Left renal cortex interstitium (tissue), 4 donors: Measurements from ENCODE around the gene TUSC7. TPM values are rescaled to one million over a fixed set of nuclear protein-coding genes. Genes with fewer than 3 reads are reported as not detected.

Experiments
- DNase-seq, 4 donors: peaks; one replicate each; pipeline ENCODE4 v3.0.0-alpha.2; 2013; ENCODE audit warnings: low read depth in 4 of 4, low spot score in 2 of 4, missing footprints in 1 of 4
- polyA plus RNA-seq, 4 donors: library from polyadenylated mRNA; unstranded; fragments of 120-200 nt; gene quantifications; one replicate each; pipeline ENCODE4 v1.2.1, GENCODE V29; 2013; ENCODE audit not compliant: insufficient read length in 4 of 4

TUSC7 gene
- polyA plus RNA-seq, 4 donors: 0.11 TPM; not detected in 3

DNA sequence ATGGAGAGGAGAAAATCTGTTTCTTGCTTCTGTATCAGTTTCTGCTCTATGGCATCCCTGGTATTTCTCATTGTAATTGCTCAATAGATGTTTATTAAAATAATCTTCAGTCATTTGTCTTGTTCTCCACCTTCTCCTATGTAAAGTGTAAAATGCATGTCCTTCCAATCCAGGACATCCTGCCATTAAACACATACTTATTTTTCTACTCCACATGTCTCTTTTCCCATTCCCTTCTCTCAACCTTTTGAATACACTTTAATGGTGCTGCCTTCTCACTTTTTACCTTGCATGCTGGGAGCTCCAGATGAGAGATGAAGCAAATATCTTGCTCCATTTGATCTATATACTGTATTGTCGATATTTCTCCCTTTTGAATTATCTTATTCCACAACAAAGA, 49.7 kb downstream of the TUSC7 start:
- no peak for DNase-seq
